ENCODE results near the gene CCM2. TPM values are rescaled to one million over a fixed set of nuclear protein-coding genes. Genes with fewer than 3 reads are reported as not detected.

The CCM2 gene
- polyA plus RNA-seq, 1 donor from 2014 or later = 25.8 TPM

DNA sequence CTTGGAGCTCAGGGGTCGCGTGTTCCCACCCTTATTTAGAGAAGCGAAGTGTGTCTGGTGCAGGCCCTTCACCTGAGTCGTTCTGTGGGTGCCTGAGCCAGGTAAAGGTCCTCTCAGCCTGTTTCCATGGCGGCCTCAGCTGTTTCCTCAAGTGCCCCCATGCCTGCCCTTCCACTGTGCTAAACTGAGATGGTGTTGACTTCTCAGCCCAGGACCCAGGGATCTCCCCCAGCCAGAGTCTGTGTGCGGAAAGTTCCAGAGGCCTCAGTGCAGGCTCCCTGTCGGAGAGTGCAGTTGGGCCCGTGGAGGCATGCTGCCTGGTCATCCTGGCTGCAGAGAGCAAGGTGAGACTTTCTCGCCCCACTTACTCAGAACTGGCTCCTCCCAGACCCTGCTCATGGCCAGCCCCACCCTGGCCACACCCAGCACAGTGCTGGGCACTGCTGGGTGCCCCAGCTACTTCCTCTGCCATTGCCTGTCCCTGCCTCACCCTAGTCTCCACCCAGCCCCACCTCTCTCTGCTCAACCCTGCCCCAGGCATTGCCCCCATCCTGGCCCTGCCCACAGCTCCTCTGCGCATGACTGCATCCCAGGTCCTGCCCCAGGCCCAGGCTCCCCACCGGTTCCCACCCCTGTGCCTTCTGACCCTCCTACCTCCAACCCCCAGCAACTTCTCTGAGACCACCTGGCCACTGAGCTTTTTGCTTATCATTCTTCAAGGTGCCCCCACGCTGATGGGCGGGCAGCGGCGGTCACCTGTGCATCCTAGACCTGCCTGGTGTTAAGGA, 68.4 kb downstream of the CCM2 start:
- Histone ChIP-seq H4K20me1 (ENCODE audit: insufficient read depth) (no peaks in the 10 kb centered on the region), H2AFZ (ENCODE audit: low read depth, low read length) (no peak overlapping the region), H3F3A (ENCODE audit: insufficient read depth, low read length, poor library complexity, severe bottlenecking) (no peaks in the 10 kb centered on the region), H3K4me2 (ENCODE audit: low read length) (no peak overlapping the region), H3K27me3 (ENCODE audit: insufficient read depth, low read depth, low read length) (no peaks in the 10 kb centered on the region), H3K79me2 (replicated peaks; ENCODE audit: insufficient read depth, low read length) (no peaks in the 10 kb centered on the region), H3K4me3 (ENCODE audit: low read length) (no peak overlapping the region), H3K27ac (ENCODE audit: low read length) (no peak overlapping the region), H3K9me2 (ENCODE audit: insufficient read depth, low read length) (no peaks in the 10 kb centered on the region), H3K9ac (ENCODE audit: low read length) (no peak overlapping the region), H3K36me3 (ENCODE audit: insufficient read depth, low read length) (no peaks in the 10 kb centered on the region), H3K9me3 (ENCODE audit: low read length) (no peaks in the 10 kb centered on the region)
- TF ChIP-seq SMC3 (conservative IDR thresholded peaks at IDR 0.05; ENCODE audit: poor library complexity) = no peak
- no peak for TF ChIP-seq EP300 (conservative IDR thresholded peaks at IDR 0.05; ENCODE audit: poor library complexity, severe bottlenecking)
- TF ChIP-seq RAD21 (conservative IDR thresholded peaks at IDR 0.05) = no peak
- no peak for TF ChIP-seq POLR2AphosphoS5 (IDR thresholded peaks at IDR 0.05)
- TF ChIP-seq EZH2 (IDR thresholded peaks at IDR 0.05; ENCODE audit: borderline replicate concordance, insufficient read depth, low read length, poor library complexity, severe bottlenecking) = no peak
- no peak for TF ChIP-seq MXI1 (conservative IDR thresholded peaks at IDR 0.05; ENCODE audit: poor library complexity, severe bottlenecking)
- TF ChIP-seq, protein P1, sequence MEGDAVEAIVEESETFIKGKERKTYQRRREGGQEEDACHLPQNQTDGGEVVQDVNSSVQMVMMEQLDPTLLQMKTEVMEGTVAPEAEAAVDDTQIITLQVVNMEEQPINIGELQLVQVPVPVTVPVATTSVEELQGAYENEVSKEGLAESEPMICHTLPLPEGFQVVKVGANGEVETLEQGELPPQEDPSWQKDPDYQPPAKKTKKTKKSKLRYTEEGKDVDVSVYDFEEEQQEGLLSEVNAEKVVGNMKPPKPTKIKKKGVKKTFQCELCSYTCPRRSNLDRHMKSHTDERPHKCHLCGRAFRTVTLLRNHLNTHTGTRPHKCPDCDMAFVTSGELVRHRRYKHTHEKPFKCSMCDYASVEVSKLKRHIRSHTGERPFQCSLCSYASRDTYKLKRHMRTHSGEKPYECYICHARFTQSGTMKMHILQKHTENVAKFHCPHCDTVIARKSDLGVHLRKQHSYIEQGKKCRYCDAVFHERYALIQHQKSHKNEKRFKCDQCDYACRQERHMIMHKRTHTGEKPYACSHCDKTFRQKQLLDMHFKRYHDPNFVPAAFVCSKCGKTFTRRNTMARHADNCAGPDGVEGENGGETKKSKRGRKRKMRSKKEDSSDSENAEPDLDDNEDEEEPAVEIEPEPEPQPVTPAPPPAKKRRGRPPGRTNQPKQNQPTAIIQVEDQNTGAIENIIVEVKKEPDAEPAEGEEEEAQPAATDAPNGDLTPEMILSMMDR (IDR thresholded peaks at IDR 0.05; ENCODE audit: poor library complexity, severe bottlenecking) = no peak
- no peak for TF ChIP-seq TAF1 (IDR thresholded peaks at IDR 0.05; ENCODE audit: low read depth)
- TF ChIP-seq, protein P2, sequence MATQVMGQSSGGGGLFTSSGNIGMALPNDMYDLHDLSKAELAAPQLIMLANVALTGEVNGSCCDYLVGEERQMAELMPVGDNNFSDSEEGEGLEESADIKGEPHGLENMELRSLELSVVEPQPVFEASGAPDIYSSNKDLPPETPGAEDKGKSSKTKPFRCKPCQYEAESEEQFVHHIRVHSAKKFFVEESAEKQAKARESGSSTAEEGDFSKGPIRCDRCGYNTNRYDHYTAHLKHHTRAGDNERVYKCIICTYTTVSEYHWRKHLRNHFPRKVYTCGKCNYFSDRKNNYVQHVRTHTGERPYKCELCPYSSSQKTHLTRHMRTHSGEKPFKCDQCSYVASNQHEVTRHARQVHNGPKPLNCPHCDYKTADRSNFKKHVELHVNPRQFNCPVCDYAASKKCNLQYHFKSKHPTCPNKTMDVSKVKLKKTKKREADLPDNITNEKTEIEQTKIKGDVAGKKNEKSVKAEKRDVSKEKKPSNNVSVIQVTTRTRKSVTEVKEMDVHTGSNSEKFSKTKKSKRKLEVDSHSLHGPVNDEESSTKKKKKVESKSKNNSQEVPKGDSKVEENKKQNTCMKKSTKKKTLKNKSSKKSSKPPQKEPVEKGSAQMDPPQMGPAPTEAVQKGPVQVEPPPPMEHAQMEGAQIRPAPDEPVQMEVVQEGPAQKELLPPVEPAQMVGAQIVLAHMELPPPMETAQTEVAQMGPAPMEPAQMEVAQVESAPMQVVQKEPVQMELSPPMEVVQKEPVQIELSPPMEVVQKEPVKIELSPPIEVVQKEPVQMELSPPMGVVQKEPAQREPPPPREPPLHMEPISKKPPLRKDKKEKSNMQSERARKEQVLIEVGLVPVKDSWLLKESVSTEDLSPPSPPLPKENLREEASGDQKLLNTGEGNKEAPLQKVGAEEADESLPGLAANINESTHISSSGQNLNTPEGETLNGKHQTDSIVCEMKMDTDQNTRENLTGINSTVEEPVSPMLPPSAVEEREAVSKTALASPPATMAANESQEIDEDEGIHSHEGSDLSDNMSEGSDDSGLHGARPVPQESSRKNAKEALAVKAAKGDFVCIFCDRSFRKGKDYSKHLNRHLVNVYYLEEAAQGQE (IDR thresholded peaks at IDR 0.05; ENCODE audit: borderline replicate concordance) = no peak

DNA sequence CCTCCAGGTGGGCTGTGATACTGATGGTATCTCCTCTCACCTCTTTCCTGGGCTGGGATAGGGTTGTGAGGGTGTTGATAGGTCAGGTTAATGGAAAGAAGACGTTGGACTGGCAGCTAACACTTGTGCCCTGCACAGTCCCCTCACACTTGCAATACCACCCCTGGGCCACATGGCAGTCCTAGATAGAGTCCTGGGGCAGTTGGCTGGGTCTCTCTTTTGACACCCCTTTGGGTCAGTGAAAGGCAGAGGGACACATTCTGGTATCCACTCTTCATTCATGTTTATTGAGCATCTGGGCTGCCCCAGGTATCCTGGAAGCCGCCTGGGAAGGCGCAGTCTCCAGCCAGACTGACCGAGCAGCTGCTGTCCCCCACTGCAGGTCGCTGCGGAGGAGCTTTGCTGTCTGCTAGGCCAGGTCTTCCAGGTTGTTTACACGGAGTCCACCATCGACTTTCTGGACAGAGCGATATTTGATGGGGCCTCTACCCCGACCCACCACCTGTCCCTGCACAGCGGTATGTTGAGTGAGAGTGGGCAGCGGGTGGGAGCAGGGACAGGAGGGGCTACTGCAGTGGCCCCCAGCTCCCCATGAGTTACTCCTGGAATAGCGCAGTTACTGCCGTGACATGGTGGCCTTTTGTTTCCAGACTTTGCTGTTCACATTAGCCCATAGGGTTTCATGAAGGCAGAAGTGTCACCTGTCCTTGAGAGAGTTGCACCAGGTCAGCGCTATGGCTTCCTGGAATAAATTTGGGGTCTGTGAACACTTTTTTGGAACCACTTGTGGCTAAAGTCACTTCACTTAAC, 69.6 kb downstream of the CCM2 start:
- Histone ChIP-seq H3K9me3 (ENCODE audit: low read length) (no peaks in the 10 kb centered on the region), H3K27ac (ENCODE audit: low read length) (no peak overlapping the region), H2AFZ (ENCODE audit: low read depth, low read length) (no peak overlapping the region), H4K20me1 (ENCODE audit: insufficient read depth) (no peaks in the 10 kb centered on the region), H3F3A (ENCODE audit: insufficient read depth, low read length, poor library complexity, severe bottlenecking) (no peaks in the 10 kb centered on the region), H3K4me2 (ENCODE audit: low read length) (no peak overlapping the region), H3K36me3 (ENCODE audit: insufficient read depth, low read length) (no peaks in the 10 kb centered on the region), H3K9ac (ENCODE audit: low read length) (no peak overlapping the region), H3K9me2 (ENCODE audit: insufficient read depth, low read length) (no peaks in the 10 kb centered on the region), H3K79me2 (replicated peaks; ENCODE audit: insufficient read depth, low read length) (no peaks in the 10 kb centered on the region), H3K27me3 (ENCODE audit: insufficient read depth, low read depth, low read length) (no peaks in the 10 kb centered on the region), H3K4me3 (ENCODE audit: low read length) (no peak overlapping the region)
- TF ChIP-seq POLR2AphosphoS5 (IDR thresholded peaks at IDR 0.05) (no peak), EZH2 (IDR thresholded peaks at IDR 0.05; ENCODE audit: borderline replicate concordance, insufficient read depth, low read length, poor library complexity, severe bottlenecking) (no peak)
- TF ChIP-seq, protein P1 (IDR thresholded peaks at IDR 0.05; ENCODE audit: poor library complexity, severe bottlenecking) = no peak
